ENCODE data around the gene CROCC.

CROCC gene

DNA sequence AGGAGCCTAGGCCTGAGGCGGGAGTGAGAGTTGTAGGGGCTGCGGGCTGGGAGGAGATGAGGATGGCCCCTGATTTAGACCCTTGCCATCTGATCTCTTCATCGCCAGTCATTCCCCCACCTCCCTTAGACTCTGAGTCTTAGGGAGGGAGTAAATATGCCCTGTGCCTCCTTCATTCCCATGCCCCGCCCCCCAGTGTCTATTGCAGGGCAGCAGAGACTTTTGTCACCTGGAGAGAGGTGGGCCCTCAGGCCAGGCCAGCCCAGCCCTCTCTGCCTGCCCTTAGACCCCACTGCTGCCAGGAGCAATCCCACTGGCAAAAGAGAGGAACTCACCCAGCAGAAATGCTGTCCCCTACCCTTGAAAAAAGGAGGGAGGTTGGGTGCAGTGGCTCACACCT is 61.9 kb downstream of the CROCC start:
- Histone ChIP-seq H3K27ac (ENCODE audit: low read depth, low read length) (no peak overlapping the region), H3K36me3 (ENCODE audit: control insufficient read depth in 1 of 2, insufficient read depth in 2 of 2, low read length in 2 of 2) (peaks cover 5 to 21% of the 10 kb centered on the region in 2 donors), H3K27me3 (ENCODE audit: control insufficient read depth in 1 of 2, insufficient read depth in 2 of 2, low read length in 2 of 2) (peaks cover 9% of the 10 kb centered on the region in 2 donors), H3K4me3 (ENCODE audit: low read depth in 1 of 2, low read length in 2 of 2) (no peak overlapping the region), H3K9me3 (ENCODE audit: control insufficient read depth in 1 of 2, low read length in 2 of 2) (no peaks in the 10 kb centered on the region), H3K4me1 (ENCODE audit: control insufficient read depth in 1 of 2, insufficient read depth in 2 of 2, low read length in 2 of 2) (peaks cover 0 to under 1% of the 10 kb centered on the region in 2 donors), H3K9ac (ENCODE audit: low read depth in 1 of 2, low read length in 2 of 2) (no peak overlapping the region)

DNA sequence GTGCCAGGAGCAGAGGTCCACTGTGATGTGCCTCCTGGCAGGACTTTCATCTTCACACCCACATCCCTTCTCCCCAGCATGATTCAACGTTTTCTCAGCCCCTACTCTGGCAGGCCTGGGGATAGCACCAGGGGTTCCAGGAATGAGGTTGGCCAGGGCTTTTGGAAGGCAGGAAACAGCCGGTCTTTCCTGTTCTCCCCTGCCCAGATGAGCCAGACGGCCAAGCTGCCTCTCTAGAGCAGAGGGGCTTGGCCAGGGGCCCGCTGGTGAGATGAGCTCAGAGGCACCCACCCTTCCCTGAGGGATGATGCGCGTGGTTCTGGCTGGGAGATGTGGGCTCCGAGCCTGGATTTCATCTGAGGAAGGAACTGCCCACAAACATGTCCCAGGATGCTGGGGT is 63.0 kb downstream of the CROCC start:
- peaks cover 5 to 21% of the 10 kb centered on the region in 2 donors for H3K36me3 ChIP-seq (ENCODE audit: control insufficient read depth in 1 of 2, insufficient read depth in 2 of 2, low read length in 2 of 2)
- H3K27ac ChIP-seq (ENCODE audit: low read depth, low read length): no peak overlapping the region
- H3K4me3 ChIP-seq (ENCODE audit: low read depth in 1 of 2, low read length in 2 of 2): no peak overlapping the region
- no peak overlapping the region for H3K9ac ChIP-seq (ENCODE audit: low read depth in 1 of 2, low read length in 2 of 2)
- no peaks in the 10 kb centered on the region for H3K9me3 ChIP-seq (ENCODE audit: control insufficient read depth in 1 of 2, low read length in 2 of 2)
- H3K4me1 ChIP-seq (ENCODE audit: control insufficient read depth in 1 of 2, insufficient read depth in 2 of 2, low read length in 2 of 2): no peaks in the 10 kb centered on the region
- peaks cover 9% of the 10 kb centered on the region in 2 donors for H3K27me3 ChIP-seq (ENCODE audit: control insufficient read depth in 1 of 2, insufficient read depth in 2 of 2, low read length in 2 of 2)

DNA sequence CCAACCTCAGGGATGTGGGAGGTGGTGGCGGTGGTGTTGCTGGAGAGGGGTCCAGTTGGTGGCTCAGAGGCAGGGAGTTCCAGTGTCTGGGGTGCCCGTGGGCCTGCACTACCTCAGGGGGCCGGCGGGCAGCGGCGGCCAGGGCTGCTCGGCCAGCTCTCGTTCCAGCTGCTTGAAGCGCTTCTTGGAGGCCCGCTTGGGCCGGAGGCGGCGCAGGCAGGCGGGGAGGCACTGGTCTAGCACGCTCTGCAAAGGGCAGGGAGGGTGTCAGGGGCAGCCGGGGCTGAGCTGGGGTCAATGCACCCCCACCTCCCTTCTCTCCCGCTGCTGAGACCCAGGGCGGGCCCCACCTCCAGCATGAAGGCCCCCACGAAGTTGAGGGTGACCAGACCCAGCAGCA is 64.4 kb downstream of the CROCC start:
- H3K4me3 ChIP-seq (ENCODE audit: low read depth in 1 of 2, low read length in 2 of 2): no peak overlapping the region
- no peak overlapping the region for H3K9ac ChIP-seq (ENCODE audit: low read depth in 1 of 2, low read length in 2 of 2)
- no peak overlapping the region for H3K27ac ChIP-seq (ENCODE audit: low read depth, low read length)
- no peaks in the 10 kb centered on the region for H3K9me3 ChIP-seq (ENCODE audit: control insufficient read depth in 1 of 2, low read length in 2 of 2)
- peaks cover 4 to 5% of the 10 kb centered on the region in 2 donors for H3K27me3 ChIP-seq (ENCODE audit: control insufficient read depth in 1 of 2, insufficient read depth in 2 of 2, low read length in 2 of 2)
- H3K36me3 ChIP-seq (ENCODE audit: control insufficient read depth in 1 of 2, insufficient read depth in 2 of 2, low read length in 2 of 2): peaks cover 5 to 28% of the 10 kb centered on the region in 2 donors
- H3K4me1 ChIP-seq (ENCODE audit: control insufficient read depth in 1 of 2, insufficient read depth in 2 of 2, low read length in 2 of 2): no peaks in the 10 kb centered on the region

DNA sequence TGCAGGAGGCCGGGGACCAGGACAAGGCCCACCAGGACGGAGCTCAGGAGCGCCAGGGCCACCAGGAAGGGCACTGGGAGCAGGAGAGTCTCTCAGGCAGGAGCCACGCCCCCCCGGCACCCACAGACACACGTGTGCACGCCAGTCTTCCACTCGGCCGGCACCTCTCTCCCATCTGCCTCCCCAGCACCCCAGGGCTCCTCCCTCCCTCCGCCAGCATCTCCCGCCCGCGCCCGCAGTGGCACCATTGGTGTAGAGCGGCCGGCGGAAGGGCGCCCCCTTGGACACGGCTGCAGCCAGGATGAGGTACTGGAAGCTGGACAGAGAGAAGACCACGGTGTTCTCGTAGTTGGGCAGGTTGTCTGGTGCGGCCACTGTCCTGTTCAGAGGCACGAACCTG is 64.8 kb downstream of the CROCC start:
- Histone ChIP-seq H3K27ac (ENCODE audit: low read depth, low read length) (no peak overlapping the region), H3K4me1 (ENCODE audit: control insufficient read depth in 1 of 2, insufficient read depth in 2 of 2, low read length in 2 of 2) (no peaks in the 10 kb centered on the region), H3K9ac (ENCODE audit: low read depth in 1 of 2, low read length in 2 of 2) (no peak overlapping the region), H3K36me3 (ENCODE audit: control insufficient read depth in 1 of 2, insufficient read depth in 2 of 2, low read length in 2 of 2) (peaks cover 5 to 29% of the 10 kb centered on the region in 2 donors), H3K4me3 (ENCODE audit: low read depth in 1 of 2, low read length in 2 of 2) (no peak overlapping the region), H3K9me3 (ENCODE audit: control insufficient read depth in 1 of 2, low read length in 2 of 2) (no peaks in the 10 kb centered on the region), H3K27me3 (ENCODE audit: control insufficient read depth in 1 of 2, insufficient read depth in 2 of 2, low read length in 2 of 2) (peaks cover 0 to under 1% of the 10 kb centered on the region in 2 donors)

DNA sequence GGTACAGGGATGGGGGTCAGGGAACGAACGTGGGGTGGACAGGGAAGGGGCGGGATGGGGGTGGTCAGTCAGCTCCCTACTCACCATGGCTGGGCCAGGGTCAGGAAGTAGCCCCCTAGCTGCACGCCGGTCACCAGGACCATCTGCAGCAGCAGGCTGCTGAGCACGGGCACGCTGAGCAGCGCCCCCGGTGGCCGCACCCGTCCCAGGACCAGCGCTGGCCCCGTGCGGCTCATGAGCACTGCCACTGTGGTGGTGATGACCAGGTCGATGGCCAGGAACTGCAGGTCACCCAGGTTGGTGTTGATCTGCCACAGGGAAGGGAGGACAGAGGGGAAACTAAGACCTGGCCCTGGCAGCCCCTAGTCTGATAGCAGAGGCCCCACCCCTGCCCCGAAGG is 65.2 kb downstream of the CROCC start:
- no peak overlapping the region for H3K27ac ChIP-seq (ENCODE audit: low read depth, low read length)
- no peak overlapping the region for H3K4me3 ChIP-seq (ENCODE audit: low read depth in 1 of 2, low read length in 2 of 2)
- no peaks in the 10 kb centered on the region for H3K9me3 ChIP-seq (ENCODE audit: control insufficient read depth in 1 of 2, low read length in 2 of 2)
- no peaks in the 10 kb centered on the region for H3K27me3 ChIP-seq (ENCODE audit: control insufficient read depth in 1 of 2, insufficient read depth in 2 of 2, low read length in 2 of 2)
- H3K4me1 ChIP-seq (ENCODE audit: control insufficient read depth in 1 of 2, insufficient read depth in 2 of 2, low read length in 2 of 2): no peaks in the 10 kb centered on the region
- no peak overlapping the region for H3K9ac ChIP-seq (ENCODE audit: low read depth in 1 of 2, low read length in 2 of 2)
- H3K36me3 ChIP-seq (ENCODE audit: control insufficient read depth in 1 of 2, insufficient read depth in 2 of 2, low read length in 2 of 2): peaks cover 5 to 31% of the 10 kb centered on the region in 2 donors

DNA sequence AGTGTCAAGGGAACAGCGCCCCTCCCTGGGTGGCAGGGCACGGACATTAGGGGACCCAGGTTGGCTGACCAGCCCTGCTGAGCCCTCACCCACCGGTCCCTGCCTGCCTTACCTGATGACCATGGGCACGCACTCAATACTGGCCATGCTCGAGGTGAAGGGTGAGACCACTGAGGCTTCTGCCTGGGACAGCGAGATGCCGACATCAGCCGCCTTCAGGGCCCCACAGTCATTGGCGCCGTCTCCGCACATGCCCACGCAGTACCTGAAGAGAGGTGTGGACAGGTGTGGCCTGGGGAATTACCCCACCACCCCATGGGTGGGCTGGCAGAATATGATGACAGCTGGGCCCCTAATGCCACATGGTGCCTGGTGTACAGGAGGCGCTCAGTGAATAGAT is 66.5 kb downstream of the CROCC start:
- Histone ChIP-seq H3K36me3 (ENCODE audit: control insufficient read depth in 1 of 2, insufficient read depth in 2 of 2, low read length in 2 of 2) (peaks cover 5 to 31% of the 10 kb centered on the region in 2 donors), H3K27ac (ENCODE audit: low read depth, low read length) (no peak overlapping the region), H3K27me3 (ENCODE audit: control insufficient read depth in 1 of 2, insufficient read depth in 2 of 2, low read length in 2 of 2) (no peaks in the 10 kb centered on the region), H3K4me1 (ENCODE audit: control insufficient read depth in 1 of 2, insufficient read depth in 2 of 2, low read length in 2 of 2) (no peaks in the 10 kb centered on the region), H3K9me3 (ENCODE audit: control insufficient read depth in 1 of 2, low read length in 2 of 2) (no peaks in the 10 kb centered on the region), H3K9ac (ENCODE audit: low read depth in 1 of 2, low read length in 2 of 2) (no peak overlapping the region), H3K4me3 (ENCODE audit: low read depth in 1 of 2, low read length in 2 of 2) (no peak overlapping the region)

DNA sequence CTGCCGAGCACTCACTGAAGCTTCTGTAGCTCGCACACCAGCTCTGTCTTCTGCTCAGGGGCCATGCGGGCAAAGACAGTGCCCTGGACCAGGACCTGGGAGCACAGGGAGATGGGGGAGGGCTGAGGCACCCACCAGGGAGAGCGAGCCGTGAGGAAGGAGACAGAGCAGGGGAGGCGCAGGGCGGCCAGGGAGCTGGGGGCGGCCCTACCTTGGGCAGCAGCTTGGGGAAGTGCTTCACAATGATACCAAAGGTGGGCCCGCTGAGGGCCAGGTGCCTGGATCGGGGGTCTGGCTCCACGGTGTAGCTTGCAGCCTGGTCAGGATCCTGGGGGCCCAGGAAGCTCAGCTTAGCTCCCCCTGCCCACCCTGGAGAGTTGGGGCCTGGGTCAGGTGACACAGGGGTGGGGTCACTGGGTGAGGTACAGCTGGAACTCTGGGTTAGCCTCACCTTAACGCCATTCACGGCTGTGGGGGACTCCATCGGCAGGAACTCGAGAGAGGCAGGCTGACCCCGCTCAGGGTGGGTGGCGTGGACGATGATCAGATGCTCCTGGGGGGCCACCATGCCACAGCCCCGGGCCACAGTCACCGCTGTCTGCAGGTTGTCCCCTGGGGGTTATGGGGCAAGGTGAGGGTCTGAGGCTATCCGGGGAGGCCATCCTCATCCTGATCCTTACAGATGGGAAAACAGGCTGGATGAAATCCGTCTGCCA is 68.1 kb downstream of the CROCC start:
- Histone ChIP-seq H3K36me3 (ENCODE audit: control insufficient read depth in 1 of 2, insufficient read depth in 2 of 2, low read length in 2 of 2) (peaks cover 5 to 31% of the 10 kb centered on the region in 2 donors), H3K9me3 (ENCODE audit: control insufficient read depth in 1 of 2, low read length in 2 of 2) (no peaks in the 10 kb centered on the region), H3K4me3 (ENCODE audit: low read depth in 1 of 2, low read length in 2 of 2) (no peak overlapping the region), H3K27me3 (ENCODE audit: control insufficient read depth in 1 of 2, insufficient read depth in 2 of 2, low read length in 2 of 2) (no peaks in the 10 kb centered on the region), H3K27ac (ENCODE audit: low read depth, low read length) (no peak overlapping the region), H3K4me1 (ENCODE audit: control insufficient read depth in 1 of 2, insufficient read depth in 2 of 2, low read length in 2 of 2) (no peaks in the 10 kb centered on the region), H3K9ac (ENCODE audit: low read depth in 1 of 2, low read length in 2 of 2) (no peak overlapping the region)

DNA sequence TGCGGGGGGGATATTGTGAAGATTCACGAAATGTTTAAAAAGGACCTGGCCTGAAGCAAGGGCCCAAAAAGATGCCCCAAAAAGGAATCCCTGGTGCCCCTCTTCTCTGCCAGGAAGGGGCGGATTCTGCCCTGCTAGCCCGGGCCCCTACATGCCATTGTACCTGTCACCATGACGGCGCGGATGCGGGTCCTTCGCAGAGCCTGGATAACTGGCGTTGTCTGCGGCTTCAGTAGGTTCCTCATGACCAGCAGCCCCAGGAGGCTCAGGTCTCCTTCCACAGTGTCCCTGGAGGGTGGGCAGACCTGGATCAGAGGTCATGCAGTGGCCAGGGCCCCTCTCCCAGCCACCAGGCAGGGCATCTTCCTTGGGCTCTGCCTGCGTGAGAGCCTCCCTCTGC is 69.8 kb downstream of the CROCC start:
- Histone ChIP-seq H3K9me3 (ENCODE audit: control insufficient read depth in 1 of 2, low read length in 2 of 2) (no peaks in the 10 kb centered on the region), H3K9ac (ENCODE audit: low read depth in 1 of 2, low read length in 2 of 2) (no peak overlapping the region), H3K27me3 (ENCODE audit: control insufficient read depth in 1 of 2, insufficient read depth in 2 of 2, low read length in 2 of 2) (no peaks in the 10 kb centered on the region), H3K4me3 (ENCODE audit: low read depth in 1 of 2, low read length in 2 of 2) (no peak overlapping the region), H3K4me1 (ENCODE audit: control insufficient read depth in 1 of 2, insufficient read depth in 2 of 2, low read length in 2 of 2) (no peaks in the 10 kb centered on the region), H3K36me3 (ENCODE audit: control insufficient read depth in 1 of 2, insufficient read depth in 2 of 2, low read length in 2 of 2) (peaks cover 5 to 26% of the 10 kb centered on the region in 2 donors), H3K27ac (ENCODE audit: low read depth, low read length) (no peak overlapping the region)

DNA sequence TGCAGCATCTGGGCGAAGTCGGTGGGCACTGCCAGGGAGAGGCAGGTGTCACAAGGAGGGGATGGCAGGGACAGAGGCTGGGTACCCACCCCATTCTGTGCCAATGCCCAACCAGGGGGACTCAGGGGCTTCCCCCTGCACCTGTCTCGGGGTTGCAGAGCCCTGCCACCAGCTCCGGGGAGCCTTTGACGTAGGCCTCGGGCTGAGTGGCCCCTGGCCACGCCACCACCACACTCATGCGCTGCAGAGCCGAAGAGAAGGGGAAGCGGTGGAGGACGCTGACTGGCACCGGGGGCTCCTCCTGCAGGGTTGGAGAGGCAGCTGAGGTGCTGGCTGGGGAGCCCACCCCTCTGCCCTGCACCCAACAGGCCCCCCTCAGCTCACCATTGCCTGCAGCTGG is 70.4 kb downstream of the CROCC start:
- Histone ChIP-seq H3K9me3 (ENCODE audit: control insufficient read depth in 1 of 2, low read length in 2 of 2) (no peaks in the 10 kb centered on the region), H3K27ac (ENCODE audit: low read depth, low read length) (no peak overlapping the region), H3K4me1 (ENCODE audit: control insufficient read depth in 1 of 2, insufficient read depth in 2 of 2, low read length in 2 of 2) (no peaks in the 10 kb centered on the region), H3K9ac (ENCODE audit: low read depth in 1 of 2, low read length in 2 of 2) (no peak overlapping the region), H3K4me3 (ENCODE audit: low read depth in 1 of 2, low read length in 2 of 2) (no peak overlapping the region), H3K27me3 (ENCODE audit: control insufficient read depth in 1 of 2, insufficient read depth in 2 of 2, low read length in 2 of 2) (no peaks in the 10 kb centered on the region), H3K36me3 (ENCODE audit: control insufficient read depth in 1 of 2, insufficient read depth in 2 of 2, low read length in 2 of 2) (peaks cover 5 to 30% of the 10 kb centered on the region in 2 donors)

DNA sequence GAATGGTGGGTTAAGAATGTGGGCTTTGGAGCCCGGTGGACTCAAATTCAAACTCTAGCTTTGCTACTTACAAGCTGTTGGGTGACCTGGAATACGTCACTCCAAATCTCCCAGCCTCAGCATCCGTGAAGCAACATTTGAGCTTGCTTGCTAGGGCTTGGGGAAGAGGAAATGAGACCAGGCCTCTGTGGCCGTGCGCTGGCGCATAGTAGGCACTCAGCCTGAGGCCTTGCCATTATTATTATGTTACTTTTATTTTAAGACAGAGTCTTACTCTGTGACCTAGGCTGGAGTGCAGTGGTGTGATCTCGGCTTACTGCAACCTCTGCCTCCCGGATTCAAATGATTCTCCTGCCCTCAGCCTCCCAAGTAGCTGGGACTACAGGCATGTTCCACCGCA is 70.9 kb downstream of the CROCC start:
- H3K4me1 ChIP-seq (ENCODE audit: control insufficient read depth in 1 of 2, insufficient read depth in 2 of 2, low read length in 2 of 2): no peaks in the 10 kb centered on the region
- H3K9me3 ChIP-seq (ENCODE audit: control insufficient read depth in 1 of 2, low read length in 2 of 2): no peaks in the 10 kb centered on the region
- no peak overlapping the region for H3K27ac ChIP-seq (ENCODE audit: low read depth, low read length)
- no peaks in the 10 kb centered on the region for H3K27me3 ChIP-seq (ENCODE audit: control insufficient read depth in 1 of 2, insufficient read depth in 2 of 2, low read length in 2 of 2)
- peaks cover under 1 to 25% of the 10 kb centered on the region in 2 donors for H3K36me3 ChIP-seq (ENCODE audit: control insufficient read depth in 1 of 2, insufficient read depth in 2 of 2, low read length in 2 of 2)
- no peak overlapping the region for H3K9ac ChIP-seq (ENCODE audit: low read depth in 1 of 2, low read length in 2 of 2)
- H3K4me3 ChIP-seq (ENCODE audit: low read depth in 1 of 2, low read length in 2 of 2): no peak overlapping the region

Measured in duodenal mucosa (tissue), 2 donors.